HL-60 (cell line): ENCODE measurements around the gene GDI2.

ENCODE experiments used
- DNase-seq, 2 experiments: peaks; one replicate each; pipeline ENCODE4 v3.0.0-alpha.2; 2010 to 2020; ENCODE audit warnings: low read depth in 1 of 2, low spot score in 1 of 2
- H3K27ac ChIP-seq: fragments of 250-450 bp; sonication (Bioruptor Pico); replicated peaks from 2 replicates; pipeline ENCODE4 v1.5.1; 2020; ENCODE audit warnings: mild to moderate bottlenecking, moderate library complexity
- H3K27me3 ChIP-seq: fragments of 250-450 bp; sonication (Bioruptor Pico); 2 replicates; pipeline ENCODE4 v1.5.1; 2021; ENCODE audit warnings: mild to moderate bottlenecking, moderate library complexity; ENCODE audit not compliant: insufficient read depth, poor library complexity, severe bottlenecking
- H3K4me3 ChIP-seq: replicated peaks from 2 replicates; pipeline ENCODE4 v1.5.1; 2011; ENCODE audit warnings: mild to moderate bottlenecking, control low read depth, low read length; ENCODE audit not compliant: insufficient read depth
- GABPA ChIP-seq: IDR thresholded peaks from 2 replicates; pipeline ENCODE4 v1.6.1; 2012; ENCODE audit warnings: low read depth
- POLR2AphosphoS5 ChIP-seq: IDR thresholded peaks from 2 replicates; pipeline ENCODE4 v1.6.1; 2012; ENCODE audit warnings: low read depth
- SPI1 ChIP-seq: IDR thresholded peaks from 2 replicates; pipeline ENCODE4 v1.6.1; 2012; ENCODE audit warnings: low read depth, mild to moderate bottlenecking, borderline replicate concordance
- TF ChIP-seq, protein P1 (sequence below): IDR thresholded peaks from 2 replicates; pipeline ENCODE4 v1.6.1; 2012; ENCODE audit warnings: low read depth; ENCODE audit not compliant: insufficient replicate concordance
- TF ChIP-seq, protein P2 (sequence below): IDR thresholded peaks from one replicate; pipeline ENCODE4 v1.5.1; 2011; ENCODE audit warnings: low read length, control low read depth, inconsistent platforms; ENCODE audit not compliant: insufficient read depth

Gene GDI2

DNA sequence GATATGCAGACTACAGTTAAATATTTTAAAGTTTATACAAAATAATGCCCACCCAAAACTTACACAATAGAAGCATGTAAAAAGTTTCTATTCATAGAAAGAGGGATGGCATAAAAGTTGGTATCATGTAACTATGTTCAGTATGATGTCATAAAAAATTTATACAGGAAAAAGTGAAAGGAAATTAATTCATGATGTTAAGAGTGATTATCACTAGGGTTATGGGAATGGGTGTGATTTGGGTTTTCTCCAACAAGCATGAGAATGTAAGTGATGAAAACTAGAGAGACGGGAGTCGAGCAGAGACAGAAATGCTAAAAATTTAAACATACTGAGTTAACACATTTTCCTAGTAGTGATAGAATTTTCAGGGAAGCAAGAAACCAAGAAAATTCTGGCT, 52.7 kb downstream of the GDI2 start:
- no peak for DNase-seq
- no peak overlapping the region for H3K4me3 ChIP-seq
- H3K27ac ChIP-seq, result no peak overlapping the region
- H3K27me3 ChIP-seq, result no peaks in the 10 kb centered on the region
- no peak for TF ChIP-seq POLR2AphosphoS5
- TF ChIP-seq, protein P1, sequence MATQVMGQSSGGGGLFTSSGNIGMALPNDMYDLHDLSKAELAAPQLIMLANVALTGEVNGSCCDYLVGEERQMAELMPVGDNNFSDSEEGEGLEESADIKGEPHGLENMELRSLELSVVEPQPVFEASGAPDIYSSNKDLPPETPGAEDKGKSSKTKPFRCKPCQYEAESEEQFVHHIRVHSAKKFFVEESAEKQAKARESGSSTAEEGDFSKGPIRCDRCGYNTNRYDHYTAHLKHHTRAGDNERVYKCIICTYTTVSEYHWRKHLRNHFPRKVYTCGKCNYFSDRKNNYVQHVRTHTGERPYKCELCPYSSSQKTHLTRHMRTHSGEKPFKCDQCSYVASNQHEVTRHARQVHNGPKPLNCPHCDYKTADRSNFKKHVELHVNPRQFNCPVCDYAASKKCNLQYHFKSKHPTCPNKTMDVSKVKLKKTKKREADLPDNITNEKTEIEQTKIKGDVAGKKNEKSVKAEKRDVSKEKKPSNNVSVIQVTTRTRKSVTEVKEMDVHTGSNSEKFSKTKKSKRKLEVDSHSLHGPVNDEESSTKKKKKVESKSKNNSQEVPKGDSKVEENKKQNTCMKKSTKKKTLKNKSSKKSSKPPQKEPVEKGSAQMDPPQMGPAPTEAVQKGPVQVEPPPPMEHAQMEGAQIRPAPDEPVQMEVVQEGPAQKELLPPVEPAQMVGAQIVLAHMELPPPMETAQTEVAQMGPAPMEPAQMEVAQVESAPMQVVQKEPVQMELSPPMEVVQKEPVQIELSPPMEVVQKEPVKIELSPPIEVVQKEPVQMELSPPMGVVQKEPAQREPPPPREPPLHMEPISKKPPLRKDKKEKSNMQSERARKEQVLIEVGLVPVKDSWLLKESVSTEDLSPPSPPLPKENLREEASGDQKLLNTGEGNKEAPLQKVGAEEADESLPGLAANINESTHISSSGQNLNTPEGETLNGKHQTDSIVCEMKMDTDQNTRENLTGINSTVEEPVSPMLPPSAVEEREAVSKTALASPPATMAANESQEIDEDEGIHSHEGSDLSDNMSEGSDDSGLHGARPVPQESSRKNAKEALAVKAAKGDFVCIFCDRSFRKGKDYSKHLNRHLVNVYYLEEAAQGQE, result no peak
- no peak for TF ChIP-seq SPI1
- TF ChIP-seq GABPA, result no peak
- TF ChIP-seq, protein P2, sequence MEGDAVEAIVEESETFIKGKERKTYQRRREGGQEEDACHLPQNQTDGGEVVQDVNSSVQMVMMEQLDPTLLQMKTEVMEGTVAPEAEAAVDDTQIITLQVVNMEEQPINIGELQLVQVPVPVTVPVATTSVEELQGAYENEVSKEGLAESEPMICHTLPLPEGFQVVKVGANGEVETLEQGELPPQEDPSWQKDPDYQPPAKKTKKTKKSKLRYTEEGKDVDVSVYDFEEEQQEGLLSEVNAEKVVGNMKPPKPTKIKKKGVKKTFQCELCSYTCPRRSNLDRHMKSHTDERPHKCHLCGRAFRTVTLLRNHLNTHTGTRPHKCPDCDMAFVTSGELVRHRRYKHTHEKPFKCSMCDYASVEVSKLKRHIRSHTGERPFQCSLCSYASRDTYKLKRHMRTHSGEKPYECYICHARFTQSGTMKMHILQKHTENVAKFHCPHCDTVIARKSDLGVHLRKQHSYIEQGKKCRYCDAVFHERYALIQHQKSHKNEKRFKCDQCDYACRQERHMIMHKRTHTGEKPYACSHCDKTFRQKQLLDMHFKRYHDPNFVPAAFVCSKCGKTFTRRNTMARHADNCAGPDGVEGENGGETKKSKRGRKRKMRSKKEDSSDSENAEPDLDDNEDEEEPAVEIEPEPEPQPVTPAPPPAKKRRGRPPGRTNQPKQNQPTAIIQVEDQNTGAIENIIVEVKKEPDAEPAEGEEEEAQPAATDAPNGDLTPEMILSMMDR, result no peak

GRCh38 chr10:5758927-5759326, 54.3 kb downstream of the GDI2 start:
- H3K4me3 ChIP-seq, result no peak overlapping the region
- TF ChIP-seq GABPA (no peak), SPI1 (no peak), POLR2AphosphoS5 (no peak)
- TF ChIP-seq, protein P2, result no peak

DNA sequence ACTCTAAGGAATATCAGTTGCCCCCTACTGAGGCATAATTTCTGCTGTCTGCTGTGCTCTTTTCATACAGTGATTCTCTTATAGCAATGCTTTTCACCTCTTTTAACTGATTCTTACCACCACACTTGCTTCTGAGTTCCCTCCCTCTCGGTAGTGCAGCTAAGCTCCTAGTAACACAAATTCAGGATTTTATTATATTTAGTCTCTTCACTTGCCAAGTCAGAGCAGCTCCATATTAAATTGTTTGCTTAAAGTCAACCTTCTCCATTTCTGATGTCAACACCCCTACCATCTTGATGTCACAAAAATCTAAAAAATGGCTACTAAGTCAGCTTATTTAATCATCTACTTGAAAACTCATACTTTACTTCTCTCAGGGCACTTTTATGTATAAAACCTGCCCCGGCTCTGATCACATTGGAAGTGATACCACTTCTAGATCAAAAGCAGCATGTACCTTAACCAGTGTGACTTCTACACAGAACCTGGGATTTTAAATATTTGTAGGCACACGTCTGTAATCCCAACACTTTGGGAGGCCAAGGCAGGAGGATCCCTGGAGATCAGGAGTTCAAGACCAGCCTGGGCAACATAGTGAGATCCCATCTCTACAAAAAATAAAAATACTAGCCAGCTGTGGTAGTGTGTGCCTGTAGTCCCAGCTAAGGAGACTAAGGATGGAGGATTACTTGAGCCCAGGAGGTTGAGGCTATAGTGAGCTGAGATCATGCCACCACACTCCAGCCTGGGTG, 55.3 kb downstream of the GDI2 start:
- H3K27ac ChIP-seq, result no peak overlapping the region
- no peaks in the 10 kb centered on the region for H3K27me3 ChIP-seq
- no peak overlapping the region for H3K4me3 ChIP-seq
- TF ChIP-seq GABPA (no peak), SPI1 (no peak)
- TF ChIP-seq, protein P1, result no peak
- DNase-seq, result no peak

More at GRCh38 chr10:5758927-5759326, 54.3 kb downstream of the GDI2 start:
- Histone ChIP-seq H3K27me3 (no peaks in the 10 kb centered on the region), H3K27ac (no peak overlapping the region)
- no peak for DNase-seq

DNA sequence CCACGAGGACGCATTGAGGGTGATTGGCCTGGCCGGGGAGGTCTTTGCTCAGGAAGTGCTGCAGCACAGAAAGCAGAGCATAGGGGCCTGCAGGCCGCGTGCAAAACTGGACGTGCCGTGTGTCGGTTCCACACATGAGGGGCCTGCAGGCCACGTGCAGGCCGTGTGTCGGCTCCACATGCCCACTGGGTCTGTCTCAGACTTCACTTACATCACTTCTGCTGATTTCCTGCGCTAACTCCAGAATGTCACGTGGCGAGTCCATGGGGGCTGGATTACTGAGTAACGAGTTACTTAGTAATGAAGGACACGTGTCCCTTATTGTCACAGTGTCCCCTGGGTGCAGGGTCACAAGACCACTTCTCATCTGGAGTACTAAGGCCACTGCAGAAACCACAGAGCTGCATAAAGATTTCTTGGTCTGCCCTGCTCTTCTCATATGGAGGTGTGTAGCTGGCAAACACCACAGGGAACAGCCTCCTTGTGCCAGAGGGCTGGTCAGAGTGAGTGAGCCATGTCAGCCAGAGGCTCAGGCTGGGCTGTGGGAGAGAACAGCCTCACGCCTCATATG, 60.8 kb downstream of the GDI2 start:
- no peak overlapping the region for H3K4me3 ChIP-seq
- TF ChIP-seq, protein P1, result no peak
- TF ChIP-seq, protein P2, result no peak
- no peak for TF ChIP-seq GABPA
- TF ChIP-seq POLR2AphosphoS5, result no peak
- DNase-seq, result no peak

More for the DNA sequence above, 60.8 kb downstream of the GDI2 start:
- Histone ChIP-seq H3K27ac (no peak overlapping the region), H3K27me3 (no peaks in the 10 kb centered on the region)
